Lower lobe of right lung (tissue), 2 donors: Measurements from ENCODE around the gene IL1RL1. TPM values are rescaled to one million over a fixed set of nuclear protein-coding genes. Genes with fewer than 3 reads are reported as not detected.

ENCODE experiments used
- ATAC-seq, 2 donors: fragments of 200-7000 bp; cut with Tn5 transposase; one replicate each; pipeline ENCODE4 v1.9.1; 2020 to 2022; ENCODE audit warnings: mild to moderate bottlenecking in 2 of 2, moderate library complexity in 2 of 2
- DNase-seq: peaks from one replicate; pipeline ENCODE4 v3.0.0-alpha.2; 2020
- H3K27ac ChIP-seq: fragments of 200-600 bp; one replicate; pipeline ENCODE4 v1.8.0; 2022
- H3K27me3 ChIP-seq: fragments of 200-600 bp; one replicate; pipeline ENCODE4 v1.8.0; 2022; ENCODE audit warnings: low read depth
- H3K36me3 ChIP-seq: fragments of 200-600 bp; one replicate; pipeline ENCODE4 v1.8.0; 2022; ENCODE audit warnings: mild to moderate bottlenecking
- H3K4me1 ChIP-seq: fragments of 200-600 bp; one replicate; pipeline ENCODE4 v1.8.0; 2022
- H3K4me3 ChIP-seq: fragments of 200-600 bp; one replicate; pipeline ENCODE4 v1.8.0; 2022; ENCODE audit warnings: mild to moderate bottlenecking
- H3K9me3 ChIP-seq: fragments of 200-600 bp; one replicate; pipeline ENCODE4 v1.8.0; 2022
- CTCF ChIP-seq: fragments of 200-600 bp; IDR thresholded peaks from one replicate; pipeline ENCODE4 v1.8.0; 2022; ENCODE audit warnings: antibody characterized with exemption, mild to moderate bottlenecking
- intact Hi-C: fragments of 100-400 bp; cut with DNase I; formaldehyde crosslinking; loops from one replicate; pipeline ENCODE4 v1.11.0; 2022
- total RNA-seq: library from RNA; stranded (reverse); fragmentation: NEBNext Ultra II Directional; extraction: Animal tissue kit (Norgen Biotek cat#: 25700); gene quantifications from one replicate; pipeline ENCODE4 v1.2.1, GENCODE V29; 2021
- donor health status: DM: no; HTN: yes; CAD: no; lungs with severe emphysema.

IL1RL1 gene
- total RNA-seq, 1 donor from 2014 or later = 69.6 TPM

GRCh38 chr2:102356381-102356712 lies 45.0 kb downstream of the IL1RL1 start:
- DNase-seq (no peak), ATAC-seq (no peak)
- no peaks in the 10 kb centered on the region for H3K36me3 ChIP-seq
- peak overlapping the region; percentile 85 for H3K4me3 ChIP-seq
- intact Hi-C loops = no loop called here
- no peaks in the 10 kb centered on the region for H3K9me3 ChIP-seq
- H3K27me3 ChIP-seq = no peaks in the 10 kb centered on the region
- no peak for TF ChIP-seq CTCF
- H3K27ac ChIP-seq = peak overlapping the region; percentile 90
- peaks cover 25% of the 10 kb centered on the region for H3K4me1 ChIP-seq

GRCh38 chr2:102356741-102357140 lies 45.4 kb downstream of the IL1RL1 start:
- intact Hi-C loops = no loop called here
- no peaks in the 10 kb centered on the region for H3K27me3 ChIP-seq
- H3K27ac ChIP-seq = peak overlapping the region; percentile 90
- H3K9me3 ChIP-seq = no peaks in the 10 kb centered on the region
- peak overlapping the region; percentile 85 for H3K4me3 ChIP-seq
- no peaks in the 10 kb centered on the region for H3K36me3 ChIP-seq
- no peak for TF ChIP-seq CTCF
- peaks cover 25% of the 10 kb centered on the region for H3K4me1 ChIP-seq
- DNase-seq (no peak), ATAC-seq (no peak)

DNA sequence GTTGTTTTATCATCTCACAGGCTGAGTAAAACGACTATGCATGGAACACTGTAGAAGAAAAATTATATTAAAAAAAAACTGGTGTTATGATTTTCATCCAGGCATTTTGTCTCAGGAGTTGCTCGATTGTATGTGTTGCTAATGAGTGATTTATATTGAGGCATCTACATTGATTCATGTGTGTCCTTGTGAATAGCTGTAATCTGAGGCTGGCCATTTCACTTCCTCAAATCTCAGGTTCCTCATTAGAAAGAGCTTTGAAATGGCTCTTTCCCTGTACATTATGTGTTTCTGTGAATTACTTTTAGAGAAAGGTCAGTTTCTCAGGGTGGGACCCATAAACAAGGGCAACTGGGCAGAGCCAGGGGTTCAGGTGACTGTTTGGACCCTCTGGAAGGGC lies 46.6 kb downstream of the IL1RL1 start:
- no peak for ATAC-seq
- intact Hi-C loops = no loop called here
- no peak for TF ChIP-seq CTCF

DNA sequence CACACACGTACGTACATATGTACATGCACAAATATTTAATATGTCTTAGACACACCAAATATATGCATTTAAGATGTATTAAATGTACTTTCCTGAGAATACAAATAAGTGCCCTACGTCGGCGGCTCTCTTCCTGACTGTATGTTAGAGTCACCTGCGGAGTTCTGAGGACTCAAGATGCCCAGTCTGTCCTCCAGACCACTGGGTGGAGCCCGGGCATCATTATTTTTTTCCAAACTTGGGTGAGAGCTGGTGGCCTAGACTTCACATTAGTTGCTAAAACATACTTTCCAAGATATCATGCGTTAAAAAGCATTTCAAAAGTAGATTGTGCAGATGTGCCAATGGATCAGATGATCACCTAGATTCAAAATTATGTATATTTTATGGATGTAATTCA lies 47.1 kb downstream of the IL1RL1 start:
- no peak for ATAC-seq
- peaks cover 25% of the 10 kb centered on the region for H3K4me1 ChIP-seq
- H3K4me3 ChIP-seq = peak overlapping the region; percentile 85
- no peak for DNase-seq
- intact Hi-C loops = no loop called here
- no peaks in the 10 kb centered on the region for H3K9me3 ChIP-seq
- peaks cover 7% of the 10 kb centered on the region for H3K36me3 ChIP-seq
- no peaks in the 10 kb centered on the region for H3K27me3 ChIP-seq
- no peak for TF ChIP-seq CTCF
- no peak overlapping the region for H3K27ac ChIP-seq

More for the DNA sequence above, 46.6 kb downstream of the IL1RL1 start:
- no peak for DNase-seq
- H3K36me3 ChIP-seq = peaks cover 4% of the 10 kb centered on the region
- no peaks in the 10 kb centered on the region for H3K9me3 ChIP-seq
- H3K27me3 ChIP-seq = no peaks in the 10 kb centered on the region
- H3K4me3 ChIP-seq = peak overlapping the region; percentile 85
- H3K4me1 ChIP-seq = peaks cover 25% of the 10 kb centered on the region
- peak overlapping the region; percentile 90 for H3K27ac ChIP-seq

GRCh38 chr2:102359527-102359926 lies 48.2 kb downstream of the IL1RL1 start:
- Histone ChIP-seq H3K27me3 (no peaks in the 10 kb centered on the region), H3K27ac (no peak overlapping the region), H3K4me3 (peak overlapping the region; percentile 0), H3K36me3 (peaks cover 7% of the 10 kb centered on the region), H3K9me3 (no peaks in the 10 kb centered on the region), H3K4me1 (peaks cover 25% of the 10 kb centered on the region)
- intact Hi-C loops = no loop called here
- DNase-seq (no peak), ATAC-seq (no peak)
- TF ChIP-seq CTCF = no peak
